DOHH2 (cell line): ENCODE measurements around the gene SLC22A12.

Experiments used
- H3F3A ChIP-seq: fragments of 200-600 bp; sonication (generic), shearing (Covaris generic); 2 replicates; pipeline ENCODE4 v1.6.0; 2016; ENCODE audit warnings: antibody characterized with exemption, mild to moderate bottlenecking; ENCODE audit not compliant: control insufficient read depth, insufficient read depth
- H3K27ac ChIP-seq: fragments of 200-600 bp; sonication (generic); 2 replicates; pipeline ENCODE4 v1.5.1; 2014; ENCODE audit warnings: low read depth, mild to moderate bottlenecking, low read length, moderate library complexity
- H3K27me3 ChIP-seq: fragments of 200-600 bp; sonication (generic); 2 replicates; pipeline ENCODE4 v1.6.1; 2014; ENCODE audit warnings: mild to moderate bottlenecking, low read length, mixed read lengths; ENCODE audit not compliant: control insufficient read depth
- H3K36me3 ChIP-seq: fragments of 200-600 bp; sonication (generic); 2 replicates; pipeline ENCODE4 v1.6.1; 2014; ENCODE audit warnings: mild to moderate bottlenecking, low read length, moderate library complexity, mixed read lengths; ENCODE audit not compliant: control insufficient read depth
- H3K4me1 ChIP-seq: fragments of 200-600 bp; sonication (generic); 2 replicates; pipeline ENCODE4 v1.6.1; 2014; ENCODE audit warnings: mild to moderate bottlenecking, low read length, mixed read lengths; ENCODE audit not compliant: control insufficient read depth
- H3K4me2 ChIP-seq: fragments of 200-600 bp; sonication (generic); 2 replicates; pipeline ENCODE4 v1.6.0; 2014; ENCODE audit warnings: mild to moderate bottlenecking, low read length, moderate library complexity
- H3K4me3 ChIP-seq: fragments of 200-600 bp; sonication (generic); 2 replicates; pipeline ENCODE4 v1.5.1; 2014; ENCODE audit warnings: mild to moderate bottlenecking, low read length, mixed read lengths
- H3K79me2 ChIP-seq: fragments of 200-600 bp; sonication (generic); 2 replicates; pipeline ENCODE4 v1.6.1; 2014; ENCODE audit warnings: mild to moderate bottlenecking, low read length, mixed read lengths; ENCODE audit not compliant: control insufficient read depth
- H3K9me2 ChIP-seq: fragments of 200-600 bp; sonication (generic); replicated peaks from 2 replicates; pipeline ENCODE4 v1.6.1; 2014; ENCODE audit warnings: mild to moderate bottlenecking, low read length, mixed read lengths; ENCODE audit not compliant: control insufficient read depth
- H3K9me3 ChIP-seq: fragments of 200-600 bp; sonication (generic); 2 replicates; pipeline ENCODE4 v1.6.1; 2014; ENCODE audit warnings: antibody characterized with exemption, low read length, mixed read lengths; ENCODE audit not compliant: control insufficient read depth, insufficient read depth
- H4K20me1 ChIP-seq: fragments of 200-600 bp; sonication (generic); 2 replicates; pipeline ENCODE4 v1.6.0; 2014; ENCODE audit warnings: low read depth, mild to moderate bottlenecking, antibody characterized with exemption, low read length, moderate library complexity; ENCODE audit not compliant: control insufficient read depth, insufficient read depth
- CTCF ChIP-seq: fragments of 200-600 bp; sonication (generic); IDR thresholded peaks from one replicate; pipeline ENCODE4 v1.5.1; 2014; ENCODE audit warnings: antibody characterized with exemption, mild to moderate bottlenecking, low read depth, low read length; ENCODE audit not compliant: poor library complexity, severe bottlenecking
- EZH2phosphoT487 ChIP-seq: fragments of 200-600 bp; sonication (generic); IDR thresholded peaks from 2 replicates; pipeline ENCODE4 v1.6.1; 2017; ENCODE audit warnings: borderline replicate concordance, mild to moderate bottlenecking, antibody characterized with exemption, low read length, moderate library complexity, mixed read lengths

The SLC22A12 gene

DNA sequence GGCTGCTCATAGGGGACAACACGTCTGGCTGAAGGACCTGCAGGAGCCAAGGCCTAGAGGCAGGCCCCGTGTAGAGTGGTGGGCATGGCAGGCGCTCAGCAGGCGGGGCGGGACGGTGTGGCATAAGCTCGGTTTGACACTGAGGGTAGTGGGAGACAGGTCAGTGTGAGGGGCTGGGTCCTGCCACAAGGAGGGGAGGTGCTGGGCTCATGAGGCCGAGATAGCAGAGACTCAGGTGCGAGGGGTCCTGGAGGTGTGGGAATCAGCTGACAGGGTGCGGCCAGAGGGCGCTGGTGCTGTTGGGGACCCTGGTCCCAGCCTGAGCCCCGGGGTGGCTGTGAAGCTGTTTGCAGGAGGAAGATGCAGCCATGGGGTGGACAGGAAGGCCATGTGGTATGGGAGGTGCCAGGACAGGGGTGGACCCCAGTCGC is 6.7 kb downstream of the SLC22A12 start:
- H3K4me1 ChIP-seq: no peaks in the 10 kb centered on the region
- H4K20me1 ChIP-seq: no peaks in the 10 kb centered on the region
- no peak overlapping the region for H3K4me2 ChIP-seq
- no peak overlapping the region for H3K4me3 ChIP-seq
- TF ChIP-seq EZH2phosphoT487 (no peak), CTCF (no peak)
- H3K9me2 ChIP-seq: no peaks in the 10 kb centered on the region
- no peaks in the 10 kb centered on the region for H3K27me3 ChIP-seq
- no peaks in the 10 kb centered on the region for H3K79me2 ChIP-seq
- H3K9me3 ChIP-seq: peaks cover 8% of the 10 kb centered on the region; the same call in 1 of the 2 replicates
- H3K36me3 ChIP-seq: no peaks in the 10 kb centered on the region
- no peaks in the 10 kb centered on the region for H3F3A ChIP-seq
- no peak overlapping the region for H3K27ac ChIP-seq

- TF ChIP-seq CTCF: no peak
- TF ChIP-seq EZH2phosphoT487: no peak
- Histone ChIP-seq H3K4me3 (no peak overlapping the region), H3K9me2 (no peaks in the 10 kb centered on the region), H3K36me3 (no peaks in the 10 kb centered on the region), H3K27me3 (no peaks in the 10 kb centered on the region; the same call in 1 of the 2 replicates), H3K79me2 (no peaks in the 10 kb centered on the region), H3K9me3 (peaks cover 8% of the 10 kb centered on the region; the same call in 1 of the 2 replicates), H3K4me1 (no peaks in the 10 kb centered on the region), H3F3A (no peaks in the 10 kb centered on the region), H3K4me2 (no peak overlapping the region), H4K20me1 (no peaks in the 10 kb centered on the region), H3K27ac (no peak overlapping the region)
Observed at GRCh38 chr11:64598106-64598796, 7.2 kb downstream of the SLC22A12 start.

- H3K9me2 ChIP-seq: no peaks in the 10 kb centered on the region
- H3K4me1 ChIP-seq: no peaks in the 10 kb centered on the region
- H3K36me3 ChIP-seq: no peaks in the 10 kb centered on the region
- no peaks in the 10 kb centered on the region for H3F3A ChIP-seq
- H3K9me3 ChIP-seq: peaks cover 8% of the 10 kb centered on the region; the same call in 1 of the 2 replicates
- H3K27ac ChIP-seq: no peak overlapping the region
- TF ChIP-seq CTCF: no peak
- TF ChIP-seq EZH2phosphoT487: no peak
- no peaks in the 10 kb centered on the region; the same call in 1 of the 2 replicates for H3K27me3 ChIP-seq
- H3K4me3 ChIP-seq: no peak overlapping the region
- no peak overlapping the region for H3K4me2 ChIP-seq
- no peaks in the 10 kb centered on the region for H3K79me2 ChIP-seq
- no peaks in the 10 kb centered on the region for H4K20me1 ChIP-seq
Observed at GRCh38 chr11:64598797-64599697, 8.0 kb downstream of the SLC22A12 start.
